Gastrocnemius medialis (tissue), 4 donors: Measurements from ENCODE around the gene SAMD4B.
A peak's percentile ranks its signal among the peaks of the same experiment; 100 is the strongest.

Experiments used
- POLR2A ChIP-seq, 2 donors: fragments of 450-650 bp; IDR thresholded peaks; one replicate each; pipeline ENCODE4 v1.6.1; 2017; ENCODE audit warnings: antibody characterized with exemption in 2 of 2, mild to moderate bottlenecking in 2 of 2, moderate library complexity in 2 of 2
- TF ChIP-seq, protein P1 (sequence below), 5 experiments: fragments of 450-650 bp in 3 of 5; fragments of 200-600 bp in 2 of 5; sonication (generic) in 2 of 5; IDR thresholded peaks in 4 of 5; conservative IDR thresholded peaks in 1 of 5; 1 replicate in 4 of 5; 2 replicates in 1 of 5; pipeline ENCODE4 v1.5.1; 2016 to 2019; ENCODE audit warnings: antibody characterized with exemption in 5 of 5, mild to moderate bottlenecking in 3 of 5, moderate library complexity in 3 of 5

DNA sequence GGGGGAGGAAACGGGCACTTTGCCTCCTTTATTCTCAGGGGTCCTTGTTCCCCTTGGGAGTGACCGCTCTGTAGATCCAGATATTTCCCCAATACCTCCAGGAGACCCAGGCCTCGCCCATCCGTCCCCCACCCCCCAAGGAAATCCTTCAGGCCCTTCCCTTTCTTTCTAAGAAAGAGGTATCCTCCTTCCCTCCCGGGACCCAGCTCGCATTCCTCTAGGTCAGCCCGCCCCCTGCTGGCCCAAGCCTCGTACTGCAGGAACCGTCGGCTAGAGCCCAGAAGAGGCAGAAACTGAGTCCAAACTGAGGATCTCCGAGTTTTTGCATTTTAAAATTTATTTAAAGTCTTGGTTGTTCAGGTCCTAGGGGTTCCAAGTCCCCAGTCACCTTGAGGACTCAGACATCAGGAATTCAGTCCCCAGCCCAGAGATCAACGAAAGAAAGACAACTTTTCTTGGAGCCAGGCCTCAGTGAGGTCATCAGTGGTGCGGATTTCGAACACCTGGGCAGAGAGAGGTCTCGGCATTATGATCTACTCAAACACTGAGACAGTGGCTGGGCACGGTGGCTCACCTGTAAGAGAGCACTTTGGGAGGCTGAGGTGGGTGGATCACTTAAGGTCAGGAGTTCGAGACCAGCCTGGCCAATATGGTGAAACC is 14.0 kb upstream of the SAMD4B start:
- TF ChIP-seq, protein P1, sequence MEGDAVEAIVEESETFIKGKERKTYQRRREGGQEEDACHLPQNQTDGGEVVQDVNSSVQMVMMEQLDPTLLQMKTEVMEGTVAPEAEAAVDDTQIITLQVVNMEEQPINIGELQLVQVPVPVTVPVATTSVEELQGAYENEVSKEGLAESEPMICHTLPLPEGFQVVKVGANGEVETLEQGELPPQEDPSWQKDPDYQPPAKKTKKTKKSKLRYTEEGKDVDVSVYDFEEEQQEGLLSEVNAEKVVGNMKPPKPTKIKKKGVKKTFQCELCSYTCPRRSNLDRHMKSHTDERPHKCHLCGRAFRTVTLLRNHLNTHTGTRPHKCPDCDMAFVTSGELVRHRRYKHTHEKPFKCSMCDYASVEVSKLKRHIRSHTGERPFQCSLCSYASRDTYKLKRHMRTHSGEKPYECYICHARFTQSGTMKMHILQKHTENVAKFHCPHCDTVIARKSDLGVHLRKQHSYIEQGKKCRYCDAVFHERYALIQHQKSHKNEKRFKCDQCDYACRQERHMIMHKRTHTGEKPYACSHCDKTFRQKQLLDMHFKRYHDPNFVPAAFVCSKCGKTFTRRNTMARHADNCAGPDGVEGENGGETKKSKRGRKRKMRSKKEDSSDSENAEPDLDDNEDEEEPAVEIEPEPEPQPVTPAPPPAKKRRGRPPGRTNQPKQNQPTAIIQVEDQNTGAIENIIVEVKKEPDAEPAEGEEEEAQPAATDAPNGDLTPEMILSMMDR (IDR thresholded peaks at IDR 0.05 in 4 of 5, conservative IDR thresholded peaks at IDR 0.05 in 1 of 5) = peak; percentile 73 to 97 (median 90)
- TF ChIP-seq POLR2A (IDR thresholded peaks at IDR 0.05) = no peak
